Esophagus muscularis mucosa (tissue), 4 donors: ENCODE measurements around the gene PARD6G. TPM values are rescaled to one million over a fixed set of nuclear protein-coding genes. Genes with fewer than 3 reads are reported as not detected.

Experiments used
- DNase-seq: peaks from one replicate; pipeline ENCODE4 v3.0.0-alpha.2; 2017; ENCODE audit errors: extremely low spot score
- H3K27ac ChIP-seq, 4 donors: fragments of 200-600 bp; sonication (generic); replicated peaks in 1 of 4; 1 replicate in 3 of 4; 2 replicates in 1 of 4; pipeline ENCODE4 v1.5.1; 2016 to 2019; ENCODE audit warnings: mild to moderate bottlenecking in 1 of 4
- H3K27me3 ChIP-seq, 4 donors: fragments of 200-600 bp; sonication (generic); one replicate each; pipeline versions ENCODE4 v1.5.1 to v1.6.0; 2016 to 2019
- H3K36me3 ChIP-seq, 4 donors: fragments of 200-600 bp; sonication (generic); one replicate each; pipeline ENCODE4 v1.5.1; 2016 to 2019
- H3K4me1 ChIP-seq, 4 donors: fragments of 200-600 bp; sonication (generic); one replicate each; pipeline ENCODE4 v1.5.1; 2016 to 2019
- H3K4me3 ChIP-seq, 4 donors: fragments of 200-600 bp; sonication (generic); 1 replicate in 2 of 4; 2 replicates in 2 of 4; pipeline ENCODE4 v1.5.1; 2016 to 2019; ENCODE audit warnings: mild to moderate bottlenecking in 4 of 4, moderate library complexity in 1 of 4
- H3K9me3 ChIP-seq, 4 donors: fragments of 200-600 bp; sonication (generic); 1 replicate in 3 of 4; 2 replicates in 1 of 4; pipeline ENCODE4 v1.5.1; 2016 to 2019
- CTCF ChIP-seq, 3 experiments: fragments of 200-600 bp in 2 of 3; fragments of 450-650 bp in 1 of 3; sonication (generic) in 2 of 3; IDR thresholded peaks; one replicate each; pipeline ENCODE4 v1.5.1; 2017 to 2019; ENCODE audit warnings: antibody characterized with exemption in 3 of 3, mild to moderate bottlenecking in 2 of 3, moderate library complexity in 1 of 3
- EP300 ChIP-seq: sonication (generic); formaldehyde crosslinking; IDR thresholded peaks from one replicate; pipeline ENCODE4 v1.6.1; 2017; ENCODE audit warnings: antibody characterized with exemption
- POLR2A ChIP-seq: fragments of 450-650 bp; IDR thresholded peaks from one replicate; pipeline ENCODE4 v1.6.1; 2017; ENCODE audit warnings: antibody characterized with exemption, moderate library complexity, mild to moderate bottlenecking, low read depth
- POLR2AphosphoS5 ChIP-seq, 2 donors: sonication (generic); formaldehyde crosslinking; IDR thresholded peaks; one replicate each; pipeline ENCODE4 v1.6.1; 2017; ENCODE audit warnings: antibody characterized with exemption in 2 of 2
- WGBS: methylation state at CpG from one replicate; pipeline ENCODE4 v1.1.5; 2018; 5-methylcytosine and 5-hydroxymethylcytosine counted together
- intact Hi-C: fragments of 100-400 bp; cut with DNase I; formaldehyde crosslinking; loops from one replicate; pipeline ENCODE4 v1.15.1; 2023
- total RNA-seq, 4 donors: library from RNA; depleted of rRNA; stranded (reverse); fragments of >200 nt; gene quantifications; one replicate each; pipeline versions ENCODE4 v1.1.0 to v1.2.1, GENCODE V29; 2016

PARD6G gene
- total RNA-seq, 4 donors from 2014 or later: 5.4 to 11.3 (median 10.4) TPM

DNA sequence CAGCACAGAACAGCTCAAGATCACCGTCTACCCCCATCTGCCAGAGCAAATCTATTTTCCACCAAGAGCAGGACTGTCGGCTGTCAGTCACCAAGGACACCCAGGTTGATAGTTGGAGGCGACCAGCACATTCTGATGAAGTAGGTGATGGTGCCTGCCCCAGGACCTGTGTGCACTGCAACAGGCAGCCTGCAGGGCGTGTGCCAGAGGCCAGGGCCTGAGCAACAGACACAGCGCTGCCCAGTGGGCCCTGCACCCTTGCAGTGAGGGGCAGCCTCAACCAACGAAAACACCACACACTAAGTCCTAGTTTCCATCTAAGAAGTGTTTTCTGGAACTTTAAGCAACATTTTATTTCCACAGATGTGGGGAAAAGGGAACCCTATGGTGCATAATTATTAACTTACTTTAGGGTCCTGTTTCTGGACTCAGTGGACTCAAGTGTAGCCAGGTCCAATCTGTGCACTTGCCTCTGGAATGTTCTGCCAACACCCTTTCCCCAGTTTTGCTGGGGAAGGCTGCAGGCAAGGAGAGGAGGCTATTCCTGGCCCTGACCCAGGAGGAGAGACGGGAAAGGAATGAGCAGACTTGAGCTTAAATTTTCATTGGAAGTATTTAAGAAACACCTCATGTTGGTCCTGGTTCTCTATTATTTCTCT lies 76.8 kb downstream of the PARD6G start:
- H3K9me3 ChIP-seq: no peaks in the 10 kb centered on the region
- no peaks in the 10 kb centered on the region for H3K36me3 ChIP-seq
- no peaks in the 10 kb centered on the region for H3K27me3 ChIP-seq
- intact Hi-C loops: no loop called here
- H3K4me3 ChIP-seq: peak overlapping the region in 3 of 4 donors; percentile 35 to 42 (median 36)
- 88% methylated on average over 5 of the region's 7 CpGs for WGBS
- DNase-seq: no peak
- TF ChIP-seq POLR2AphosphoS5 (IDR thresholded peaks at IDR 0.05) (no peak), CTCF (IDR thresholded peaks at IDR 0.05) (no peak), POLR2A (no peak), EP300 (no peak)
- no peak overlapping the region for H3K27ac ChIP-seq
- peaks cover 0 to 18% (median 16%) of the 10 kb centered on the region in 4 donors for H3K4me1 ChIP-seq

DNA sequence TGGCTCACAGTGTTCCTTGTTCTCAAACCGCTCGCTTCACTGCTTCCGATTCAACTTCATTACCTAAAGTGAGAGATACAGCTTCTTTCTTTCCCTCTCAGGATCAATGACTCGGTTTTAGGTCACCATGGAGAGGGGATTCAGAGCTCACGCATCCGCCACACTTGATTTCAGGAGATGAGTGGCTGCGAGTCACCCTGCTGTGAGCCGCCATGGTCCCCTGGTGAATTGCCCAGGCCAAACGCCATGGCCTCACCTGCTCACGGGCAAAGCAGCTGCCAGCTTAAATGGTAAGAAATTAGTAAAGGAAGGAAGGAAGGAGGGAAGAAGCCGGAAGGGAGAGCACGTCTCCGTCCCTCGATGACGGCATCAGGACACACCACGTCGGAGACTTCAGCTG lies 77.7 kb downstream of the PARD6G start:
- Histone ChIP-seq H3K4me1 (peaks cover 0 to 18% (median 16%) of the 10 kb centered on the region in 4 donors), H3K9me3 (peaks cover 0 to 6% (median 2%) of the 10 kb centered on the region in 4 donors), H3K27me3 (no peaks in the 10 kb centered on the region), H3K4me3 (no peak overlapping the region), H3K27ac (no peak overlapping the region), H3K36me3 (no peaks in the 10 kb centered on the region)
- WGBS: 90% methylated on average over 17 of the region's 17 CpGs
- TF ChIP-seq POLR2A (no peak), CTCF (IDR thresholded peaks at IDR 0.05) (no peak), POLR2AphosphoS5 (IDR thresholded peaks at IDR 0.05) (no peak), EP300 (no peak)
- intact Hi-C loops: no loop called here
- DNase-seq: no peak

DNA sequence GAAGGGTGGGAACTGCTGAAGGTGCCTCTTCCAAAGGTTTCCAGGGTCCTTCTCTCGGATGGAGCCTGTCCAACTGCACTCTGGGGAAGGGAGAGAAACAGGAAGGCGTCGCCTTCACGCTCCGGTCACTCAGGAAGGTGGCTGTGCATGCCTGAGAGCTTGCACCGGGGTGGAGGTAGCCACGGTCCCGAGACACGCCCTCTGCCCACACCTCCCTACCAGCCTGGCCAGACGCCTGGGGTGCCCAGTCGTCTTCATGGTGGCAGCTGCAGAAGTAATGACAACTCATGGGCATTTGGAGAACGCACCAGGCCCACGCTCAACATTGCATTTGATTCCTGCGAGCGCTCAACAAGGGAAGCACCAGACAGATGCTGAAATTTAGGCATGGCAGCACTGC lies 78.3 kb downstream of the PARD6G start:
- TF ChIP-seq CTCF (IDR thresholded peaks at IDR 0.05) (no peak), EP300 (no peak), POLR2A (no peak), POLR2AphosphoS5 (IDR thresholded peaks at IDR 0.05) (no peak)
- Histone ChIP-seq H3K4me3 (no peak overlapping the region), H3K9me3 (peaks cover 0 to 6% (median 2%) of the 10 kb centered on the region in 4 donors), H3K4me1 (peaks cover 0 to 18% (median 16%) of the 10 kb centered on the region in 4 donors), H3K27ac (no peak overlapping the region), H3K36me3 (no peaks in the 10 kb centered on the region), H3K27me3 (no peaks in the 10 kb centered on the region)
- intact Hi-C loops: no loop called here
- 88% methylated on average over 15 of the region's 15 CpGs for WGBS
- no peak for DNase-seq

DNA sequence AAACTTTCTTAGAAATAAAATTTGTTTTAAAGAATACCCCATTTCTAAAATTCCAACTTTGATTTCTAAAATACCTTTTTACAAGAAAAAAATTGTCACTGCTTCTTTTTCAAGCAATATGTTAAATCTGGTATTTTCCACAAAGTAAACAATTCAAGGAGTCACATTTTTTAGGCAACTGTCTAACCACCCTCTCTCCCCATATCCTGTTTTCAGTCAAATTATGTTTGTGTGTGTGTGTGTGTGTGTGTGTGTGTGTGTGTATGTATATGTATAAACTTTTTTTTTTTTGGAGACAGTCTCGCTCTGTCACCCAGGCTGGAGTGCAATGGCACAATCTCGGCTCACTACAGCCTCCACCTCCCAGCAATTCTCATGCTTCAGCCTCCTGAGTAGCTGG lies 79.0 kb downstream of the PARD6G start:
- DNase-seq: no peak
- Histone ChIP-seq H3K27me3 (no peaks in the 10 kb centered on the region), H3K9me3 (peaks cover 0 to 6% (median 2%) of the 10 kb centered on the region in 4 donors), H3K4me1 (peaks cover 0 to 18% (median 16%) of the 10 kb centered on the region in 4 donors), H3K27ac (no peak overlapping the region), H3K36me3 (no peaks in the 10 kb centered on the region), H3K4me3 (no peak overlapping the region)
- intact Hi-C loops: no loop called here
- TF ChIP-seq CTCF (IDR thresholded peaks at IDR 0.05) (no peak), EP300 (no peak), POLR2AphosphoS5 (IDR thresholded peaks at IDR 0.05) (no peak), POLR2A (no peak)
- WGBS: 87% methylated on average over 2 of the region's 2 CpGs
